Breast epithelium (tissue), 3 donors: ENCODE data around the gene SORL1.

ENCODE experiments used
- POLR2A ChIP-seq: fragments of 450-650 bp; IDR thresholded peaks from one replicate; pipeline ENCODE4 v1.6.1; 2016; ENCODE audit warnings: antibody characterized with exemption, mild to moderate bottlenecking, moderate library complexity
- POLR2AphosphoS5 ChIP-seq, 3 donors: sonication (generic); formaldehyde crosslinking; IDR thresholded peaks; one replicate each; pipeline ENCODE4 v1.6.1; 2017; ENCODE audit warnings: antibody characterized with exemption in 3 of 3
- TF ChIP-seq, protein P1 (sequence below), 3 donors: fragments of 450-650 bp; IDR thresholded peaks; one replicate each; pipeline ENCODE4 v1.5.1; 2016 to 2017; ENCODE audit warnings: antibody characterized with exemption in 3 of 3, mild to moderate bottlenecking in 3 of 3, moderate library complexity in 3 of 3

DNA sequence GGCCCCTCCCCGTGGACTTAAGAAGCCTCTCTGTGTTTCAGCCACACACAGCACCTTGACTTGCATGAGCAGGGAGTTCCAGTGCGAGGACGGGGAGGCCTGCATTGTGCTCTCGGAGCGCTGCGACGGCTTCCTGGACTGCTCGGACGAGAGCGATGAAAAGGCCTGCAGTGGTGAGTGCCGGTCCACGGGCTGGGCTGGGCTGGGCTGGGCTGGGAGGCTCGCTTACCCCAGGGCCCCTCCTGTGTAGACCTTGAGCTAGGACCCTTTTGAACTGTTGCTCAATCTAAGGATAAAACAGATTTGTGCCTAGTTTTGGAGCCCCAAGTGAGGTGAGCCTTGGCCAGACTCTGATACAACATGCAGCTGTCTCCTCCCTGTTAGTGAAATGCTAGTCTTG, 152.0 kb downstream of the SORL1 start:
- TF ChIP-seq POLR2A (no peak), POLR2AphosphoS5 (IDR thresholded peaks at IDR 0.05) (no peak)
- TF ChIP-seq, protein P1, sequence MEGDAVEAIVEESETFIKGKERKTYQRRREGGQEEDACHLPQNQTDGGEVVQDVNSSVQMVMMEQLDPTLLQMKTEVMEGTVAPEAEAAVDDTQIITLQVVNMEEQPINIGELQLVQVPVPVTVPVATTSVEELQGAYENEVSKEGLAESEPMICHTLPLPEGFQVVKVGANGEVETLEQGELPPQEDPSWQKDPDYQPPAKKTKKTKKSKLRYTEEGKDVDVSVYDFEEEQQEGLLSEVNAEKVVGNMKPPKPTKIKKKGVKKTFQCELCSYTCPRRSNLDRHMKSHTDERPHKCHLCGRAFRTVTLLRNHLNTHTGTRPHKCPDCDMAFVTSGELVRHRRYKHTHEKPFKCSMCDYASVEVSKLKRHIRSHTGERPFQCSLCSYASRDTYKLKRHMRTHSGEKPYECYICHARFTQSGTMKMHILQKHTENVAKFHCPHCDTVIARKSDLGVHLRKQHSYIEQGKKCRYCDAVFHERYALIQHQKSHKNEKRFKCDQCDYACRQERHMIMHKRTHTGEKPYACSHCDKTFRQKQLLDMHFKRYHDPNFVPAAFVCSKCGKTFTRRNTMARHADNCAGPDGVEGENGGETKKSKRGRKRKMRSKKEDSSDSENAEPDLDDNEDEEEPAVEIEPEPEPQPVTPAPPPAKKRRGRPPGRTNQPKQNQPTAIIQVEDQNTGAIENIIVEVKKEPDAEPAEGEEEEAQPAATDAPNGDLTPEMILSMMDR (IDR thresholded peaks at IDR 0.05) = no peak
